ENCODE results near the gene EMILIN2.

DNA sequence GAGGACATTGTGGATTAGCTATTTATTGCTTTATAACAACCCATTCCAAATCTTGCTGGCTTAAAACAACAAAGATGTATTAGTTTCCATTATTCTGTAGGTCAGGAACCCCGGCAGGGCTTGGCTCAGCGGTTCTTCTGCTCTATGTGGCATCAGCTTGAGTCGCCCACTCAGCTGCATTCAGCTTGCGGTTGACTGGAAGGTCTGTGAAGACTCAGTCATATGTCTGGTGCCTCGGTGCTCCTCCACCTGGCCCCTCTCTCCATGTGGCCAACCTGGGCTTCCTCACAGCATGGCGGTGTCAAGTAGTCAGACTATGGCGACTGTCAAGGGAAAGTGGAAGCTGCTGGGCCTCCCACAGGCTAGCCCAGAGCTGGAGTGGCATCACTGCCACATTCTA is 48.6 kb downstream of the EMILIN2 start:
- TF ChIP-seq, protein P1, sequence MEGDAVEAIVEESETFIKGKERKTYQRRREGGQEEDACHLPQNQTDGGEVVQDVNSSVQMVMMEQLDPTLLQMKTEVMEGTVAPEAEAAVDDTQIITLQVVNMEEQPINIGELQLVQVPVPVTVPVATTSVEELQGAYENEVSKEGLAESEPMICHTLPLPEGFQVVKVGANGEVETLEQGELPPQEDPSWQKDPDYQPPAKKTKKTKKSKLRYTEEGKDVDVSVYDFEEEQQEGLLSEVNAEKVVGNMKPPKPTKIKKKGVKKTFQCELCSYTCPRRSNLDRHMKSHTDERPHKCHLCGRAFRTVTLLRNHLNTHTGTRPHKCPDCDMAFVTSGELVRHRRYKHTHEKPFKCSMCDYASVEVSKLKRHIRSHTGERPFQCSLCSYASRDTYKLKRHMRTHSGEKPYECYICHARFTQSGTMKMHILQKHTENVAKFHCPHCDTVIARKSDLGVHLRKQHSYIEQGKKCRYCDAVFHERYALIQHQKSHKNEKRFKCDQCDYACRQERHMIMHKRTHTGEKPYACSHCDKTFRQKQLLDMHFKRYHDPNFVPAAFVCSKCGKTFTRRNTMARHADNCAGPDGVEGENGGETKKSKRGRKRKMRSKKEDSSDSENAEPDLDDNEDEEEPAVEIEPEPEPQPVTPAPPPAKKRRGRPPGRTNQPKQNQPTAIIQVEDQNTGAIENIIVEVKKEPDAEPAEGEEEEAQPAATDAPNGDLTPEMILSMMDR (IDR thresholded peaks at IDR 0.05; ENCODE audit: low read depth, low read length, missing input control): no peak
- TF ChIP-seq EGR1 (IDR thresholded peaks at IDR 0.05; ENCODE audit: low read depth in 2 of 2): no peak
- no peak for TF ChIP-seq FOXA1 (IDR thresholded peaks at IDR 0.05)
- TF ChIP-seq, protein P2, sequence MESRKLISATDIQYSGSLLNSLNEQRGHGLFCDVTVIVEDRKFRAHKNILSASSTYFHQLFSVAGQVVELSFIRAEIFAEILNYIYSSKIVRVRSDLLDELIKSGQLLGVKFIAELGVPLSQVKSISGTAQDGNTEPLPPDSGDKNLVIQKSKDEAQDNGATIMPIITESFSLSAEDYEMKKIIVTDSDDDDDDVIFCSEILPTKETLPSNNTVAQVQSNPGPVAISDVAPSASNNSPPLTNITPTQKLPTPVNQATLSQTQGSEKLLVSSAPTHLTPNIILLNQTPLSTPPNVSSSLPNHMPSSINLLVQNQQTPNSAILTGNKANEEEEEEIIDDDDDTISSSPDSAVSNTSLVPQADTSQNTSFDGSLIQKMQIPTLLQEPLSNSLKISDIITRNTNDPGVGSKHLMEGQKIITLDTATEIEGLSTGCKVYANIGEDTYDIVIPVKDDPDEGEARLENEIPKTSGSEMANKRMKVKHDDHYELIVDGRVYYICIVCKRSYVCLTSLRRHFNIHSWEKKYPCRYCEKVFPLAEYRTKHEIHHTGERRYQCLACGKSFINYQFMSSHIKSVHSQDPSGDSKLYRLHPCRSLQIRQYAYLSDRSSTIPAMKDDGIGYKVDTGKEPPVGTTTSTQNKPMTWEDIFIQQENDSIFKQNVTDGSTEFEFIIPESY (IDR thresholded peaks at IDR 0.05): no peak
- no peak for TF ChIP-seq GABPA (IDR thresholded peaks at IDR 0.05 in 1 of 2, conservative IDR thresholded peaks at IDR 0.05 in 1 of 2)
- no peak for TF ChIP-seq RAD21 (IDR thresholded peaks at IDR 0.05)
